ENCODE results near the gene MAST4.

MAST4 gene

DNA sequence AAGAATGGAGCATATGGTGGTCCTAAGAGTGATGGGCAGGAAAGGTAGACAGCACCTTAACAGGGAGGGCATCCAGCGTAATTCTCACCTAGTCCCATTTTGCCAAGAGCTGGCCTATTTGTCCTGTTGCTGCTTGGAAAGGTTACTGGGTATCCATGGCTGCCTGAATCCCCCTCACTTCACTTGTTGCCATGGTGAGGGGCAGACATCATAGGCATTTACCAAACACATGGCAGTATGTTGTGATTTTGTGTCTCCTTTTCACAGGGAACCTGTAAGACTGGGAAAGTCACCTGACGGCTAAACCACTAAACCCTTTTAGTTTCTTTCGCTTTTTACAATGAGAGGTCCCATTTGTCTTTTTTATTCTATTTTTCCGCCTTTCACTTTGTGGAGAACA, 373.3 kb downstream of the MAST4 start:
- no peak for DNase-seq

DNA sequence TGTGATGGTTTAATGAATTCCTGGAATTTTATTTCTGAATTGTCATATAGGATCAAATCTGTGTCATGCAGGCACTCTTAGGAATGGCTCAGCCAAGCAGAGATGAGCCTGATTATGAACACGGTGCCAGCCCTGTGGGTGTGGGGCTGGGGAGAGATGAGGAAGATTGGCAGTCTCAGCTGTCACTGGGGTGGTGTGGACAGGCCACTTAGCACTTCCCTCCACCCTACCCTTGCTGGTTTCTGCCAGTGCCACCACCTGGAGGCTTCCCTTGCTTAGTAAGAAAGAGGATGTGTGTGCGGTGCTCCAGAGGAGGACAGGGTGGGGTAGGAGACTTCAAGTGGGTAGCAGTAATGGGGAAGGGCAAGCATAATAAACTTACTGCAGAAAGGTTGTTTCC, 373.8 kb downstream of the MAST4 start:
- no peak for DNase-seq

DNA sequence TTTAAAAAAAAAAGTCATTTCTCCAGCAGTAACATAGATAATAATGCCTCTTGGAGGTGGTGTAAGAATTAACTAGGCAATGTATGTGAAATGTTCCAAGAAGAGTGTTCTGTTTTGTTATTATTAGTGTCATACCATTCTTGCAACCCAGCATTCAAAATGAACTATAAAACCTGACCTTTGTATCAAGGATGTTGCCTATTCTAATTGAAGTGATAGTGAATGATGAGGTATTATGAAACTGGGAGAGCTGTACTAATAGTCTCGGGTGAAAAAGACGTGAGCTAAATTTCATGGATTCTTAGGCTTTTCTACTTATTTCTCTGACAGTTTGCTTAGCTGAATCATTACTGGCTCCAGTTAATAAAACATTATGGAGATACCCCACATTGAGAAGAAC, 375.8 kb downstream of the MAST4 start:
- DNase-seq, result no peak

DNA sequence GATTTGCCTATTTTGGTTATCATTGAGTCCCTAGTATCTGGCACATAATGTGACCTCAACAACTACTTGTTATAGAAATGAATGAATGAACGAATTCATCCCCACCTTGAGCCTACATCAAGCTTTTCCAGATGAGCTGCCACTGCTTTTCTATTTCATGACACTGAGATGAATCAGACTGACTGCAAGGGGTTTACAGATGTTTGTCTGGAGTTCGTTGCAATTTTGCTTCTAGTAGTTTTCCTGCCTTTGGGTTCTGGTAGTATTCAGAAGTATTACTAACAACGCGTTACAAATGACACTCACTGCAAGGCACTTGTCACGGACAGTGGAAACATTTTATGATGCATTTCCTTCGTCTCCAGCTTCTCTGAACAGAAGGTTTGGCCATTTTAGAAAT, 378.1 kb downstream of the MAST4 start:
- DNase-seq, result no peak

DNA sequence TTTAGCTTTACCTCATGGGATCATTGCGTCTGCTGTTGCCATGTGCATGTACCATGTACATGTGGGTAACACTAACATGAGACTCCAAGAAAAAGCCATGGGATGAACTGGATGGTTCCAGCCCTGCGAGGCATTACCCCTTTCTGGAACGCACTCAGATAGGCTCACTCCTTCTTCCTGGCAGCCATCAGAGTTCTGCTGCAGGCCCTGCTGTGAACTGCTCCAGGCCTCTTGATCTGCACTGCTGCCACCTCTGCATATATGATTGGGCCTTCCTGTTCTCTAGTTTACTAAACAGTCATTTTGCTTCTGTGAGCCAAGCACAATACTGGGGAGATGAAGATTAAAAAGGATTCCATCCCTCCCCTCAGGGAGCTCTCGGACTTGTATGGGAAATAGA, 379.9 kb downstream of the MAST4 start:
- no peak for DNase-seq

DNA sequence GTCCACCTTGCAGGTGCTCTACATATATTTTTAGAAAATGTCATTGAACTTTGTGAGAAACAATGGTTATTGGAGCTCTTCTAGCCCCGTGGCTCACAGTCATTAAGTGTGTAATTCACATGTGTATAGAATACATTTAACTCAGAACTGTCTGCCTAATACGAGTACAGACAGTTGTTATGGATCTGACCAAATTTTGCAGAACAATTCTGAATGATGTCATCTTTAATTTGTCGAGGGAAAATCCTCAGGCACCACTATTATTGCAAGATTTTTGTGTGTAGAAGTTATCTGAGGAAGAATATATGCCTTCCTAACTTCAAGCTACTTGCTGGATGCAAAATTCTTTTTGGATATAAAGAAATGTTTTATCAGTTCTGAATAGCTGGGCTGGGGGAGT, 383.5 kb downstream of the MAST4 start:
- no peak for DNase-seq

DNA sequence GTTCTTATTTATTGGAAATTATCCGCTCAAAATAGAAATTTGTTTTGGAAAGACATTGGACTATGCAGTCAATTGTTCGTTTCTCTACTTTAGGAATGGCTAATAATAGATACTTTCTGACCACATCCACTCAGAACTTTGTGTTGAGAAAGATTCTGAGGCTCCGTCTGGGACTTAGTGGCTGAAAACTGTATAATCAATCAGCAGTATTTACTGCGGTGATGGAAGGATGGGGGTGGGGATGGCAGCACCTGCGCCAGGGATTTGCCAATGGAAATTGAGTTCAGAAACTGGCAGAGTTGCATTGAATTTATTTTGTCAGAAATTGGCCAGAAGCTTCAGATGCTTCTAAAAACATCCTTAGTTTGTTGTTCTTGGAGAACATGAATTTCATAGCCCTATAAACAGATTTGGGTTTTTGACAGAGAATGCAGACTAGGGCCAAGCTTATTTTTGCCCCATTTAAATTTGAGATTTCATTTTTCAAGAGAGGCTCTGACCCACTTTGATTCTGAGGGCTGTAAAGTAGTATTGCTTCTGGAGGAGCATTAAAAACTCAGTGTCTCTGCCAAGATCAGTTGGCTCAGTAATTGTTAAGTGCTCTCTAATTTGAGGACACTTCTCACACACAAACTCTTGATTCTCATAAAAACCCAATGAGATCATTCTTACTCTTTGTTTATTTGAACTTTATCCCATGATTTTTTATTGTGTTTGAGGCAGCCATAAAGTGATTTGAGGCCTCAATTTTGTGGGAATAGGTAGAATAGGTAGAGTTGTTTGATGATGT, 385.3 kb downstream of the MAST4 start:
- no peak for DNase-seq

DNA sequence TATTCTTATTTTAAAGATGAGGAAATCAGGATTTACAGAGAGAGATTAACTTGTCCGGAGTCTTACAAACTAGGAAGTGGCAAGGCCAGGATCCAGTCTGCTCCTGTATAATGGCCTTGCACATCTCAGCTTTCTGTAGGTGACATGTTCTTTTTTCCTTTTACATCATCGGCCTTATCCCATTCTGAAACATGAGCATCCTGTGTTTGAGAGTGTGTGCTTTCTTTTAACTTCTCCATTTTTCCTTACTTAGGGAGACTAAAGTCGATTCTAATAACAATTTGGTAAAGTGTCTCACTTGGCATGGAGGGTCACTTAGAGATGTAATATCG, 385.8 kb downstream of the MAST4 start:
- DNase-seq, result no peak

DNA sequence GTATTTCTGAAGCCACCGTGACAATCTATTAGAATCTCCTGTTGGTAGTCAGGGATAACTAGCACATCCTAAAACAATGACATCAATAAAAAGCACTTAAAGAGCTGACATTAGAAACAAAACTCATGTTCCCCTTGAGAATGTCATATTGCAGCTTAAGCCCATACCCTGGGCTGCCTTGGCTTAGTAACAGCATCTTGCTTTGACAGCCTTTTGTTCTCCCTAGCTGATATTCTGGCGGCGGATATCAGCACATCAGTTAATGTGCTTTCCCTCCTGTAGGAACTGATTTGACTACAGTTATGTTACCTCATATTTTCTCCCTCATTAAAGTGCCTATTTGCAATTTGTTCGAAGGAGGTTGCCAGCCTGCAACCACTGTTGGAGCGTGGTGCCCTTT, 386.3 kb downstream of the MAST4 start:
- no peak for DNase-seq

DNA sequence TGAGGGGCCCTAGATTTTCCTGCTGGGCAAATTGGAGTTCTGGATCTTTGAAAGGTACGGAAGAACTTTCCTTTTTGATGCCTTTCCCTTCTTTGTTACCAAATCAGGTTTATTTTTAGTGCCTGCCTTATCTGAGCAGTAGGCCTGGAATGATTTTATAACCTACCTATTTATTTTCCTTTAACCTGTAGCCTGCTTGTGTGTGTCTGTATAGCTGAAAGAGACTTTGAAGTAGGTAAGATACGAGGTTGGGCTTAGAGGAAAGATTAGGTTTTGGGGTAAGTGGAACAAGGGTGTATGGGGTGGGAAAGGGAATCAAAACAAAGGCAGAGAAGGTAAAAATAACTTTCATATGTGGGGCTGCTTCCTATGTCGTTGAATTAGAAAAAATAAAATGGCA, 389.2 kb downstream of the MAST4 start:
- no peak for DNase-seq

DNA sequence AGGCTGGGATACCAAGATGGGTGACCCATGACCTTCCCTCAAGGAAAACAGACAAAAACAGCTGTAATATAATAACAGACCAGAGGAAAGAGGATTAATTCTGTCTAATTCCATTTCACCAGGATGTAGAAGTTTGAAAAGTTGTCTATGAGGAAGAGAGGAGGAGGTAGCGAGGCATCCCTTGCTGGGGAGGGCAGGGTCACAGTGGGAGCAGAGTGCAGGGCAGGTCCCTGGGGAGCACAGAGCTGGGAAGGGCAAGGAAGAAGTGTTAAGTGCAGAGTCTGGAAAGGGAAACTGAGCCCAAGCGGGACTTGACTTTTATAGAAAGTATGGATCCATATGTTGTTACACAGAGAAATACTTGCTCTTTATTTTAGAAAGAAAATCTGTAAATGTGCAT, 389.8 kb downstream of the MAST4 start:
- no peak for DNase-seq

DNA sequence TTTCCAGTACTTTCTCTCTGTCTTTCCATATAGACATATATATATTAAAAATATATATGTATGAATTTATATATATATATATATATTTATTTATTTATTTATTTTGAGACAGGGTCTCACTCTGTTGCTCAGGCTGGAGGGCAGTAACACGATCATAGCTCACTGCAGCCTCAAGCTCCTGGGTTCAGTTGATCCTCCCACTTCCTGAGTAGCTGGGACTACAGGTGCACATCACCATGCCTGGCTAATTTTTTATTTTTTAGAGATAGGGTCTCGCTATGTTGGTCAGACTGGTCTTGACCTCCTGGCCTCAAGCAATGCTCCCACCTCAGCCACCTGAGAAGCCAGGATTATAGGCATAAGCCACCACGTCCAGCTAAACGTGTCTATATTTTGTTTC, 390.3 kb downstream of the MAST4 start:
- no peak for DNase-seq

DNA sequence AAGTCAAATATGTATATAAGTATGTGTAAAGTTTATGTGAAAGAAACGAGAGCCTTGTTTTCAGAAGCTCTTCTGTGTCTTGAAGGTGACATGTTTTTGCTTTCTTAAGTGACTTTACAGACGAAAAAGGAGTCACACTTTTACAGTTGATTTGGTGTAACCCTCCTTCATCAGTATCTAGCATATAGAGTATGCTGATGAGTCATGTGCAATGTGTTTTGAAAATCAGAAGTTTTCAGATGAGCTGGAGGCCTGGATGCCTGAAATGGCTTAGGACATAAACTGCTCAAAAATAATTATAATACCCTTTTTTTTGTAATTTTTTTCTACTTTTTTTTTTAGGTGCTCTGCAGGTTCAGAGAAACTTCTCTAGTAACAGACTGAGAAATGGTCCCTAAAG, 390.9 kb downstream of the MAST4 start:
- DNase-seq, result peak; percentile 18

DNA sequence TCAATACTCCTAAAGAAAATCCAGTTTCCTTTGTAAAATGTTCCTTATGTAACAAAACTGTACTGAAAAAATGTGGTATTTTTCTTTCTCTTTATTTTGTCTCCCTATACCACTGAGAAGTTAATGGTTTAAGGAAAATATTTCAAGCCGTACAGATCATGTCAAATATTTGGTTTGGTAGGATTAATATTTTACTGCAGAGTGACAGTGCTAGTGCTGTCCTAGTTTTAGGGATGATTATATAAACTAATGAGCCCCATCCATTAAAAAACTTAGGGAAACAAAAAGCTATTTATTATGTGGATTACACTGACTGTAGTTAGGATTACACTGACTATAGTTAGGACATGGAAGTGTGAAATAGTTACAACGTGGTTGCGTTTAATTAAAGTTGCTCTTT, 391.3 kb downstream of the MAST4 start:
- DNase-seq, result no peak

DNA sequence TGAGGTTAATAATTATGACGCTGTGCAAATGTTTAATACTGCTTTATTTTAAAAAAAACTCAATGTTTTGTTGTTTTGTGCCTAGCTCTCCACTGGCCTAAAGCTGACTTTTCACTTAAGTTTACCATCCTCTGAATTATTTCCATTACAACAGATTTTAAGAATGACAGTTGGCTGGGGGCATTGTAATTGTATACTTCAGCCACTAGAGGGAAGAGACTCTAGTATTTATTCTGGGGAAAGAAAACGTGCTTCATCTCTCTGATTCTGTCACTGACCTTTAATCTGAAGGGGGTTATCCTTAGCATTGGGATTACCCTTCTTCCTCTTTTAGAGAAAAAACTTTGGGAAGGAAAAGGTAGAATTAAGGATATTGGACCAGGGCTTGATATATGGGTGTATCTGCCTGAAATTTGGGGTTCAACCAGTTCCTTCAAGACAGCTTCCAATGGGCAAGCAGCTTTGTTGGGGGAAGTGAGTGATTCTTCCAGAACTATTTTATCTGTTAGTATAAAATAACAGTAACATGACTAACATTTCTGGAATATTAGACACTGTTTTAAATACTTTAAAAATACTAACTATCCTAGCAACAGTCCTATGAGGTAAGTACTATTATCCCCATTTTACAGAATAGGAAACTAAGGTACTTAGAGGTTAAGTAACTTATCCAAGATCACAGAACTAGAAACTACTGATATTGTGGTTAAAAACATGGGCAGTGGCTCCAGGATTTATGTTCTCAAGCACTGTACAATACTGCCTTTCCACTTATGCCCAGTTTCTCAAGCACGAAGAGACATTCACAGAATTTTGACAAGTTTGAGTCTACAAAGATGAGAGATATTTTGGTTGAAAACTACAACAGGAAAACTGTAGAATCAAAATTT, 392.0 kb downstream of the MAST4 start:
- DNase-seq, result peak; percentile 21

DNA sequence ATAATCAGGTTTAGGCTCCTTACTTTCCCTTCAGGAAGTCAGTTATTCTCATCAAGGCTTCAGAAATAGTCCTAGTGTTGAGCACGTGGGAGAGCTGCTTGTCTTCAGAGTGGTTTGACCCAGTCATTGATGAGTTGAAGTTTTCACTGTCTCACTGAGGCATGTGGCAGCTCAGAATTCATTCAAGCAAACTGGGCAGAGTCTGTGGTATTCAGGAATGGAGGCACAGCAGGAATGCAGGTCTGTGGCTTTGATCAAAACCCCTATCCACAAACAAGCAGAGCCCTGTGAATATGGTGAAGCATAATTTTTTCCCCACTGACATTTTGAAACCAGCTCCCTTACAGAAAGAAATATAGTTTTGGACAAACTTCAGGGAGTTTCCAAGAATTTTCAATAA, 393.1 kb downstream of the MAST4 start:
- DNase-seq, result peak; percentile 80

DNA sequence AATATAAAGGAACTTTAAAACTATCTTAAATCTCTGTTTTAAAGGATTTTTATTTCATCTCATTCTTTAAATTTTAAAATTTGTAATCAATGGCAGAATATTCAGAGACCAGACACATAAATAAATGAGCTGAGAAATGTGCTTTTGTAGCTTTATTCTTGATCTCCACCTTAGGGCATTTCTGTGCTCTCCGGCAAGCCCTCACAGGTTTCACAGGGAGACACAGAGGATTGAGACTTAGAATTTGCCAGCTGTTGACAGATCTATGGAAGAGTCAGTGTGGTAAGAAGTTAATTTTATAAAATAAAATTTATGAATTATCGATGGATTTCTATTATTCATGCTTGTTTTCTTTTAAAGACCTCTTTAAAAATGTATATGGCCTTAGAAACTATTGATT, 393.6 kb downstream of the MAST4 start:
- no peak for DNase-seq

DNA sequence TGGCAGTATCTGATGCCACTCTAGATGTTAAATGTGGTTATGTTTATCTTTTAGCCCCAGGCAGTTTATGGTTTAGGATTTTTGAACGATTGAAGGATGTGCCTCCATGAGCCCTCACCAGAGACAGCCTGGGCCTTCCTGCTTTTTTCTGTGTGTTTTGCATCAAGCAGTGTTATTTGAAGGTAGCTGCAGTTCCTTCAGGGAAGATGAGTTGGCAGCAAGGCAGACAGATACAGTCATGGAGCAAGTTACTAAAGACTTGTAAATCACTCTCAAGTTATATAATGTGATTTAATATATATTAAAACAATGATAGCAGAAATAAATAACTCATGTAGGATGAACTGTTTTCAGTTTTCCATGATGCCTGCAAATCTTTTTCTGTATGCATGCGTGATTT, 395.6 kb downstream of the MAST4 start:
- no peak for DNase-seq

DNA sequence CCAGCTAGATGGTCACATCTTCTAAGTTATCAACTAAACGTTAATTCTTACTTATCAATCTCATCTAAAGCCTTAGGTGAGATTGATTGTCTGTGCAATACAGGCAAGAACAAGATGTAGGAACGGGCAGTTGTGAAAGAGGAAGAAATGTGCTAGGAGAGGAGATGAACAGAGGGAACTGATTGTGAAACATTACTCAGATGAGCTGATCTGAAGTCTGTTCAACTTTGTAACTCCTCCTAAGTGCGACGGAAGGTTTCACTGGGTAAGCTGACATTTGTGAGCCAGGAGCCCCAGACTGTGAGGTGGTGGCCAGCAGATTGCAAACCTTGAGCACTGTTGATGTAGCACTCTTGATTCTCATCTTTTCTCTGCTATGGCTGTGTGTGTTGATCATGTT, 396.4 kb downstream of the MAST4 start:
- DNase-seq, result no peak

DNA sequence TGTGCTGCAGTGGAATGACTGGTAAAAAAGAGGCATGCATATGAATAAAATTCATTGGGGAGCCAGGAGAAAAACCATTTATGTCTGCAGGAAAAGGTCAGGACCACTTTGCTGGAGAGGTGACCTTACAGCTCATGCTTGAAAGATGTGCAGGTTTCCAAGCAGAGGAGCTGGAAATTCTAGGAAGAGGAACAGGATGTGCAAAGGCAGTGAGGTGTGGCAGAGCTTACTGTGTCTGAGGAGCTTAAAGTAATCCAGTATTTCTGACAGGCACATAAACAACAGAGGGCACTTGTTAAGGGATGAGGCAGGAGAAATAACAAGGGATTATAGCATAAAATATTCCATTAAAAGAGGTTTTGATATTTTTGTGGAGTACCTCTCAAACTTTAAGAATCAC, 397.3 kb downstream of the MAST4 start:
- no peak for DNase-seq

DNA sequence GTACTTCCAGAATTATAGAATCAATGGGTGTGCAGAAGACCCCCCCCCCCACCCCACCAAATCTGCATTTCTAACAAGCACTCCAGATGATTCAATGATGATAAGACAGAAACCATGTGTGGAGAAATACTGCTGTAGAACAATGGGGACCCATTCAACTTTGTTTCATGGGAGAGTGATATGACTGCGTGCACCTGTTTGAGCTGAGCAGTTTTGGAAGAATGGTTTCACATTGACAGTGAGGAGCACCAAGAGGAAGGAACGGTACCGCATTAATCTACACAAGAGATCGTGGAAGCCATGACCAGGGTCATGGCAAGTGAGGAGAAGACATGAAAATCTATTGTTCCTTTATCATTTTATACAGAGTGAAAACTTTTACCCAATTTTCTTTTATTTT, 397.7 kb downstream of the MAST4 start:
- no peak for DNase-seq

DNA sequence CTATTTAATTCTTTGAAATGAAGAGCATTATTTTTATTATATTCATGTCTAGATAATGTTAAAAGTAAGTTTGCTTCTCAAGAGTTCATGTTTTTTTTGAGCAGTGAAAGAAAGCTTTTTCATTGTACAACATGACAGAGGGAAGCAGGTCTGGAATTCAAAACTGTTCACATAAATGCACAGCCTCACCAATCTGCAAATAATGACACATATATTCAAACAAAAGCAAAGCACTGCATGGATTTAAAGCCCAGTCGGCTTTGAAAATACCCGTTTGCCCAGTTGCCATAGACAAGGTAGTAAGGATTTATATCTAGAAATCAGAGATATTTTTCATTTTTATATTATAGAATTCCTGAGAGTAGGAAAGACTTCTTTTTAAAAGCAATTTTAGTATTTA, 398.6 kb downstream of the MAST4 start:
- no peak for DNase-seq

DNA sequence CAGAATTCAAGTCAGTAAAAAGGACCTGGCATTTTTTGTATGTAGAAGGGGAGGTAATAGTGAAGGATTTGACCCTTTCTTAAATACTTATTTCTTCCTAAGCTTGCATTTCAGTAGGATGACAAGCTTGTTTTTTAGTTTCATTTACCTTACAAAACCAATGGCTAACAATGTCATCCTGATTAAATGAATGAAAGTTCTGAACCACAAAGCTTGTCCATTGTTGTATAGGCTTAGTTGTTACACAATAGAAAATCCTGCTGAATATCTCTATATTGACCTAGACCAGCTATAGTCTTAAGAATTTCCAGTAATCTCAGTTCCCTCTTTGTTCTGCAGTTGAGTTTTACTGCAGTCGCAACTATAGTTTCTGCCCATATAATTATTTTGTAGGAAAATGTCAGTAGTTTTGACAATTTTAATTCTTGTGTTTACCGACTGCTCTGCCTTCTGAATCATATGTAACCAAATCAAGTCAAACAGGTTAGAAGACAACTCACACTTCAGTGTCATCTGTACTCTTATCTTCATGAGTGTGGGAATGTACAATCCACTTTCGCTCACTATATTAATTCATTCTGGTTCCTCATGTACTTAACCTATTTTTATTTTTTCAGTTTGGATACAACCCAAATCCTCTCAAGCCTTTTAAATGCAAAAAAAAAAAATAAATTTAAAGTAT, 404.7 kb downstream of the MAST4 start:
- no peak for DNase-seq
